ENCODE data around the gene RARG.
"Not testable (repeated sequence)": the region's sequence is repeated elsewhere in the genome, so short reads cannot be mapped to it uniquely, and the experiment has no call there.

Gene RARG

DNA sequence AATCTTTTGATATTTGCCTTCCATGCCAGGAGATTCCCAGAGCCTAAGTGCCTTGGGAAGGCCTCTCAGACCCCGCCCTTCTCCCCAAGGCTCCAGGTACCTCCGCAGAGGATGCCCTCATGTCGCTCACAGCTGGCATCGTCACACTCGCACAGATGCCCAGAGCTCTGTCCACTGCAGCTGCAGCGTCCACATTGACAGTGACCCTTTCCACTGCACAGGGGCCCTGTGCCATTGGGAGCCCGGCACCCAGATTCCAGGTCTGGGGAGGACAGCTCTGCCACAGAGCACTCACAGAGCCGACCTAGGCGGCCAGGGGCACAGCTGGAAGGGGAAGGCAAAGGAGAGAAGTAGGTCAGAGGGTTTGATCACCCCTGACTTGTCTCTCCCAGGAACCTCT is 39.0 kb downstream of the RARG start:
- DNase-seq (ENCODE audit: extremely low read depth in 1 of 2, low read depth in 1 of 2) = no peak

DNA sequence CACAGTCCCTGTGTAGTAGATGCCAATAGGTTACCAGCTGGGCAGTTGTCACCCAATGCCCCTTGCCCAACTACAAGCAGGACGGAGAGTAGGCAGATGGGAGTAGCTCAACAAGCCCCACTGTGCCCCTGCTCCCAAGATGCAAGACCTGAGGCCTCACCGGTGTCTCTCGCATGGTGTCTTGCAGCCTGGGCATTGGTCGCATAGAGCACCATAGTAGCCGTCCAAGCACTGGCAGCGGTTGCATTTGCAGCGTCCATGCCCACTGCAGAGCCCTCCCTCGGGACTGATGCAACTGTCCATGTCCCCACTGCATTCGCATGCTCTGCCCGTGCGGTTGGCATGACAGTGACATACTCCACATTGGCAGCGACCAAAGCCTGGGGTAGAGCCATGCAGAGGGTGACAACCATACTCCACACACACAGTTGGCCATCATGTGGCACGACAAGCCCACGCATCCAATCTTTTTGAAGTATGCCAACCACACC is 39.4 kb downstream of the RARG start:
- DNase-seq (ENCODE audit: extremely low read depth in 1 of 2, low read depth in 1 of 2) = no peak

DNA sequence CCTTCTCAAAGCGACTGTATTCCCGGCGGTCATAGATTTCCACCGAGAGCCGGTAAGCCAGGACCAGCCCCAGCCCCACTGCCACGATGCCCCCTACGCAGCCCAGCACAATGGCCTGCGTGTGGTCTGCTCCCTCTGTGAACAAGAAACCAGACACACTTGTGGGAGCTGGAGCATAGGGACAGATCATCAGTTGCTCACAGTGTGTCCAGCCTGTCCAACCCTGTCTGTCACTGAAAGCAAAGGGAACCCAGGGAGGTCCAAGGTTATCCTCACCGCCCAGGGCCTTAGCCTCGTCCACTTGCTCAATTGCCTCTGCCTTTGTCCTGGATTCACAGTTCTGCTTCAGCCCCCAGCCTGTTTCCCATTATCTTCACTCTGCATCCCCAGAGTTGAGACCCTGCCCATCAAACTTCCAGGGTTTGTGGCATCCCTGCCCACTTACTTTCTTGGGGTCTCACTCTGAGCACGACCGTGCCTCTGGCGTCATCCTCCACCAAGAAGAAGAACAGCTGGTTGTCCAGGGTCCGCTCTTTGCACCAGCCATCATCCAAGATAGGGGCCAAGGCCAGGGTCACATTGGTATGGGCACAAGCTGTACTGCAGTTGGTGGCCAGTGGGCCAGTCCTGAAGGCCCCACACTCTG is 40.0 kb downstream of the RARG start:
- DNase-seq (ENCODE audit: extremely low read depth in 1 of 2, low read depth in 1 of 2) = no peak

DNA sequence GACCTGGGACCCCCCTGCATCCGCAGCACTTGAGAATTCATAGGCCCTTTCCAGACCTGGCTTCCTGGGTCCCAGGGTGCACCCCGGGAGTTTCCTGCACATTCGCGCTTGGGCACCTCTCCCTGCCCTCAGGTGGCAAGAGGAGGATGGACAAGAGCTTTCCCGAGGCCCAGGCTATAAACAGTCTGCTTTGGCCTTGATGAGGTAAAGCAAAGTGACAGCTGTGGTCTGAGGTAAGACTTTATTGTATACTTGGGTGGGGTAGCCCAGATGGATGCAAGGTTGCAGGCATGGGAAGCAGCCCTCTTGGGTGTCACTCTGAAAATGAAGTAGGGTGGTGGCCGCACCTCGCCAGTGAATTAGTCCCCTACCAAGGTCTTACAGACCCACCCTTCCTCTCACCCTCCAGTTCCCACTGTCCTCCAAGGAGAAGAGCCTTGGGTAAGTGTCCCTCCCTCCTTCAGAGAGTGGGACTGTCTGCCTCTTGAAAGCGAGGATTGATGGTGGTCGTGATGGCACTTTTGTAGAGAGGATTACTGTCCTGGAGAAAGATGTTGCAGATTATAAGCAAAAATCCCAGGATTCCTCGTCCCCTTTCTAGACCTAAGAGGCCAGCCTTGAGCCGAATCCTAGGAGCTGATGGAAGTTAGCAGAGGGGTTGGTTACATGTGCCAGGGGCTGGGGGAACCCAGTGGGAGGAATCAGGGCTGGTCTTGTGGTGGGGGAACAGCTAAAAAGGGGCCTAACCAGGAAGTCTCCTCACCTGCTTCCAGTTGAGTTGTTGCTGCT is 40.7 kb downstream of the RARG start:
- no peak for DNase-seq (ENCODE audit: extremely low read depth in 1 of 2, low read depth in 1 of 2)

DNA sequence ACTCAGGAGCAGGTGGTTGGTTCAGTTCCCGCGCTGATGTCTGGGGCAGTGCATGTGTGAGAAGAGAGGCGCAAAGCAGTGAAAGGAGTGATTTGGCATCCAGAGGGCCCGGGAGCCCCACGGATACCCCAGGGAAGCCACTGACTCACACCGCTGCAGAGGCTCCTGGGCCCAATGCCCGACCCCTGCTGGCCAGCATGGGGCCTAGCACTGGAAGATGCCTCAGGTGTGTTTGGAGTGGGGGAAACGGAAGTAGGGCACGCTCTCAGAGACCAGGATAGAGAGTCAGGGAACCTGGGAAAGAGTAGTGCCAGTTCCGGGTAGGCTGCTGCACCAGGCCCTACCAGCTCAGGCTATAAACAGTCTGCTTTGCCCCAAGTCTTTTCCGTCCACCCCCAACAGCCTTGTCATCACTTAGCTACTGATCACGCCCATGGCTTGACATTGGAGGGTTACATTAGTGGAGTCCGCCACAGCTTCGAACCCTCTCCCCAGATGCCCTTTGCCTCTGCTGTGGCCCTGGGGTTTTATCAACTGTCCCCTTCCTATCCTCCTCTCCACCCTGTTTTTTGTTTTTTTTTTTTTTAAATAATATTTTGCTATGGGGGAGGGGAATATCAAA is 41.8 kb downstream of the RARG start:
- no peak for DNase-seq (ENCODE audit: extremely low read depth in 1 of 2, low read depth in 1 of 2)

DNA sequence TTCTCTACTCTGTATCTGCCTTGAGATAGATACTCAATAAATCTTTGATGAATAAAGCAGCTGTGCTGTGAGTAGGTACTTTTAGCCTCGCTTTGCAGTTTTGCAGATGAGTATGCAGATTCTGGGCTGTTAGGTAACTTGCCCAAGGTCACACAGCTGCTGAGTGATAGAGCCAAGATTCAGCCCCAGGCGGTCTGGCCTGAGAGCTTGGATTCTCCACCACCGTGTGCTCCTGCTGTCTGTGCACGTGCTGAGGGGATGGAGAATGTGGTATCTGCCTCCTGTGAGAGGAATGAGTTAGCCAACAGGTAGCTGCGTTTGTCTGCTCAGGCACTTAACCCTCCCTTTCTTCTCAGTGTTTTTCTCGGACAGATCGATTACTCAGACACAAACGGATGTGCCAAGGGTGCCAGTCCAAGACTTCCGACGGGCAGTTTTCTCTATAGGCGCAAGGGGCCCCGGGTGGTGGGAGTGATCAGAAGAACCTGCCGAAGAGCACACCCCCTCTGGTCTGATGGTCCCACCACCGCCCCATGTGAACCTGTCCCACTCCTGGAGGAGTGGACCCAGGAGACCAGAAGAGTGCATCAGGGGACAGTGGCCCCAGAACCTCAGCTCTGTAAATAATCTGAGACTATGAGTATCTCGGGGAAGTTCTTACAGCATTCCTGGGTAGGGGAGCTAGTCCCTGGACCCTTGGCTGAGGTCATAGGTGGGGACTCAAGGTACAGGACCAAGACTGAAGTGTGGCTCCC is 44.7 kb downstream of the RARG start:
- no peak for DNase-seq (ENCODE audit: extremely low read depth in 1 of 2, low read depth in 1 of 2)

DNA sequence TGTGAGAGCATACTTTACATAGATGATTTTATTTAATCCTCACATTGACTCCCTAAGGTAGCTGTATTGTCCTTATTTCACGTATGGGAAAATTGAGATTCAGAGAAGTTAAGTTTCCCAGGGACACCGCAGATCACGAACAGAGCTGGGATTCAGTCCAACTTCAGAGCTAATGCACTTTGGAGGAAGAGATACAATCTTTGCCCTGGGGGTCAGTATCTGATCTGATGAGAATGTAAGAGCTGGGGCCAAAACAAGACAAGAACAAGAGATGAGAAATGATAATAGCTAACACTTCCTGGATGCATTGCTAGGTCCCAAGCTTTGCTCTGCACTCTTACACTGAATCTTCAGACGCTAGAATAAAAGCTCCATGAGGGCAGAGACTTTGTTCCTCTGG is 45.3 kb downstream of the RARG start:
- DNase-seq (ENCODE audit: extremely low read depth in 1 of 2, low read depth in 1 of 2) = no peak

DNA sequence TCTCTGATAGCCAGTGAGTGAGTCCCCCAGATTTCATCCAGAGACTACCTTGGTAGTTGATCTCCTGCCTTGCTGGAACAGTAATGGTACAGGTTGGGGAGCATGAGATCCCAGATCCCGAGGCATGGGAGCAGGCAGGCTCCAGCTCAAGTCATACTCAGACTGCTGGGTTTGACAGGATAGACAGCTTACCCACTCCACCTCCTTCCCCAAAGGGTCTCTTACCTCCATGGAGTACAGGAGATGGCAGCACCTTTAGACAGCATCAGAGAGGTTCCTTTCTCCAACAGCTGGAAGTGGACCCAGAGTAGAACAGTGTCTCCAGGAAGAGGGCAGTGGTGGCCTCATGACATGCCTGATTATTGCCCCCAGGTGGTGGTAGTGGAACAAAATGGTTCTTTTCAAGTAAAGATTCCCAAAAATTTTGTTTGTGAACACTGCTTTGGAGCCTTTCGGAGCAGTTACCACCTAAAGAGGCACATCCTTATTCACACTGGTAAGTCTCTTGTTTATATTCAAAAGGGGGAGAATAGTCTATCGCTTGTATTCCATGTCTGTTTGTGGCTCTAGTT is 46.3 kb downstream of the RARG start:
- no peak for DNase-seq (ENCODE audit: extremely low read depth in 1 of 2, low read depth in 1 of 2)

DNA sequence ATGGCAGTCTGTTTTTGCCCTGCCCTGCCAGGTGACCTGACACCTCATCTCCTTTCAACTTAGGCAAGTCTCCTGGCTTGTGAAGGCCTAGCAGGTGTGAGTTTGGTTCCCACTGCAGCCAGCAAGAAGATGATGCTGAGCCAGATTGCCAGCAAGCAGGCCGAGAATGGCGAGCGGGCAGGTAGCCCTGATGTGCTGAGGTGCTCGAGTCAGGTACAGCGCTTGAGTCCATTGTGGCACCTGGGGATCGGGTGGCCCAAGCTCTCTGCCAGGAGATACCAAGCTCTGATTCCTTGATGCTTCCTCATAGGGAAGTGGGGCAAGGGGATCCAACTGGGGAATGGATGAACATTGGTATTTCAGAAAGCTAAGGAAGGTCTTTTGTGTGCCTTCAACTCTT is 47.2 kb downstream of the RARG start:
- DNase-seq (ENCODE audit: extremely low read depth in 1 of 2, low read depth in 1 of 2) = no peak

DNA sequence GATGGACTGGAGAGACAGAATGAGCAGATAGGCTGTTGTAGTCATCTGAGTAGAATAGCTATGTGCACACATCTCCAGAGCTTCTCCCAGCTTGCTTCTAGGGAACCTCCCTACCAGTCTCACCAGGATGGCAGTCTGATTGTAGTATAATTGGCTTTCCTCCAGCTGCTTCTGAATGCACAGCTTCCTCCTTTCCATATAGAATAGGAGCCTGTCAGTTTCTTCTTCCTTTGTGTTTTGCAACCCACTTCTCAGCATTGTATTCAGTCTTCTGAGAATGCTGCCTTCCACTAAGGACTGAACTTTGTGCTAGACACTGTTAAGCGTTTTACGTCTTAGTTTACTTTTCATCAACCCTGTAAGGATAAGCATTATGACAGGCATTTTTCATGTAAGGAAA is 49.1 kb downstream of the RARG start:
- DNase-seq (ENCODE audit: extremely low read depth in 1 of 2, low read depth in 1 of 2) = no peak

DNA sequence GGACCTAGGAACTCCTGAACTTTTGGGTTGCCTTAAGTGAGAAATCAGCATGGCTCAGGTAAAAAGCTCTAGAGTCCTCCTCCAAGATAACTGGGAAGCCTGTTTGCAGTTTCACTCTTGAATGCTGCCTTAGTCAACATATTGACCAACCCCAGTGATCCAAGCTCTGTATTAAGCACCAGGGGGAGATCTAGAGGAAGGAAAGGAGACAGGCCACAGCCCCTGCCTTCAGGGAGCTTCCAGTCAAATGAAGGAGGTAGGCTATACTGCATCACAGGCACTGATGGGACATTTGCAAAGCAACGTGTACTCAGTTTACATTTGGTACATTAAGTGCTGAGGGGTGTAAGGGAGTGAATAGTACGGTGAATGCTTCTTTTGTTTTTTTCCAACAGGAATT is 50.1 kb downstream of the RARG start:
- no peak for DNase-seq (ENCODE audit: extremely low read depth in 1 of 2, low read depth in 1 of 2)

DNA sequence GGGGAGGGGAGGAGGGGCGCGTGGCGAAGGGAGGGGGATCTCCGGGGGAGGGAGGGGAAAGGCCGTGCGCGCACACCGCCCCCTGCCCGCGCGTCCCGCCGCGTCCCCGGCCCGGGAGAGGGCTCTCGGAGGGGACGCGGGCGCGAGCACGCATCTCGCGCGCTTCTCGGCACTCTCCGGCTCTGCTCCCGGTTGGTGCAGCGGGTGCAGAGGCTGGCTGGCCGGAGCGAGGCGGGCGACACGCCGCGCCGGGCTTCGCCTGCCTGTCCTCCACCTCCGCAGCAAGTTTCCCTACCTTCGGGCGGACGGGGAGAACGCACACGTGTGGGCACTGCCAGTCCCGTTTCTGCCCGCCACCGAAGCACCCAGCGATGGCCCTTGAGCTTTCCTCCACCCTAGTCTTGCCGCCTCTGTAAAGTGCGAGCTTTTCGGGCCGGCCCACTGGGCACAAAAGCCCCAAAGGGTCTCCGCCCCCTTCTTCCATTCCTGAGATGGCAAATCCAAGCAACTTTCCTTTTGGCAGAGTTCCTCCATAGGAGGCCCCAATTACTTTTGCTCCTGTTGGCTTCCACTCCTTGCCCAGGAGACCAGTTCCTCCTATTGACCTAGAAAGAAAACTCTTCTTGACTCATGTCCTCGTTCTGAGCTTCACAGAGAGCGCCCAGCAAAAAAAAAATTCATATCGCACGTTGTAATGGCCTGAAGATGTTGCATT is 50.9 kb downstream of the RARG start:
- peak; percentile 44 to 65 for DNase-seq (ENCODE audit: extremely low read depth in 1 of 2, low read depth in 1 of 2)

DNA sequence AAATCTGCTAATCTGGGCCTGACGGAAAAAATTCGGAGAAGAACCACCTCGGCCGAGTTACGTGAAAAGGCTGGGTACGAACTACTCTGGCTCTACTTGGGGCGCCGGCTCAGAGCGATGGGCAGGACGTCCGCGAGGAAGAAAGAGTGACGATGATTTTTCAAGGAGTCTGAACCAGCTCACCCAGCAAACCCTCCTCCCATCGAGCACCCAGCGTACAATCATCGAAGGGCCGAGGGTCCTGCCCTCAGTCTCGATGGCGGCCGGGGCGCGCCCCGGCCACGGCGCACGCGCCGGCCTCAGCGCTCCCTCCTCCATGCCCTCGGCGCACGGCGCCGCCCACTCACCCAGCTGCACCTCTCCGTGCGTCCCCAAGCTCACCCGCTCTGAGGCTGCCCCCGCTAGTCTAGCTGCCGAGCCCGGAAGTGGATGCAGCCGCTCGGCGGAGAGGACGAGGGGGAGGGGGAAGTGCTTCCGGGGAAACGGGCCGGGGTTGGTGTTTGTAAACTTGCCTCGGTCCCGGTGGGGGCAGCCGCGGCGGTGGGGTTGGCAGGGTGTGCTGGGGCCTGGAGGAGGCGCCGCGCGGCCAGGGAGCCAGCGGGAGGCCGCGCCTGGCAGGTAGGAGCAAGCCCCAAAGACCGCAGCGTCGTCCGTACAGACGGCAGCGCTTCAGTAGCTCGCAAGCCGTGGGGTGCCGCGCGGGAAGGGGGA is 51.6 kb downstream of the RARG start, which contains the start of the genes CSAD and ZNF740:
Gene CSAD, minus strand, starts transcription at position 706 of the 711 bp plus-strand sequence. CDS start 7,455 bp downstream, outside the sequence.
Gene ZNF740, plus strand, starts transcription at position 503 of the 711 bp plus-strand sequence. CDS start 1,262 bp downstream, outside the sequence.
- DNase-seq (ENCODE audit: extremely low read depth in 1 of 2, low read depth in 1 of 2) = peak; percentile 95 to 99

DNA sequence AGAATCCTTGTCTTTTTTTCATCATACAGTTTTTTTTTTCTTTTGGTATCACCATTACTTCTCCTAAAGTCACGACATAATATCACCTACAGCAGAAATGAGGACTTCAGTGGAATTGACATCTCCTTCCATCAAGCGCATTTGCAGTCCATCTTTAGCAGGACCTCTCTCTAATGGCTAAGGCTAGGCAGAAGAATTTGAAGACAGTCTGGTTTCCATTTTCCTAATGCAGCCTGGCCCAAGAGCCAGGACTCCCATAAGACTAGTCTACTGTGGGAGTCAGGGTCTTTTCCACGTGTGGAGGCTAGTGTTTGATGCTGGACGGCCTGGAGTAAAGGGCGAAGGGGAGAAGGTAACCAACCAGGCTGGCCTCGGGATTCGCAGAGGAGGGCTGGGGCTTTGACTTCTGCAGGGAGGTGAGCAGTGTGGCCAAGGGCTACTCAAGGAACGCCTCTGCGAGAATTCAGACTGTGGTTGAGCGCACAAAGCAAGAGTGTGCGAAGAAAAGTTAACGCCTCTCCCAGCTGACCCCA is 52.3 kb downstream of the RARG start:
- DNase-seq (ENCODE audit: extremely low read depth in 1 of 2, low read depth in 1 of 2) = no peak

DNA sequence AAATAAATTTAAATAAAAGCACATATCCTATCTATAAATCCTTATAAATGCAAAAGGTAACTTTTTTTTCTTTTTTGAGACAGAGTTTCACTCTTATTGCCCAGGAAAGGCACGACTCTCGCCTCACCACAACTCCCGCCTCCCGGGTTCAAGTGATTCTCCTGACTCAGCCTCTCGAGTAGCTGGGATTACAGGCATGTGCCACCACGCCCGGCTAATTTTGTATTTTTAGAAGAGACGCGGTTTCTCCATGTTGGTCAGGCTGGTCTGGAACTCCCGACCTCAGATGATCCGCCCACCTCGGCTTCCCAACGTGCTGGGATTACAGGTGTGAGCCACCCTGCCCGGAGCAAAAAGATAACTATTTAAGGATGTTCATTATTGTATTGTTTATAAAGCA is 53.2 kb downstream of the RARG start:
- DNase-seq (ENCODE audit: extremely low read depth in 1 of 2, low read depth in 1 of 2) = not testable (repeated sequence)

DNA sequence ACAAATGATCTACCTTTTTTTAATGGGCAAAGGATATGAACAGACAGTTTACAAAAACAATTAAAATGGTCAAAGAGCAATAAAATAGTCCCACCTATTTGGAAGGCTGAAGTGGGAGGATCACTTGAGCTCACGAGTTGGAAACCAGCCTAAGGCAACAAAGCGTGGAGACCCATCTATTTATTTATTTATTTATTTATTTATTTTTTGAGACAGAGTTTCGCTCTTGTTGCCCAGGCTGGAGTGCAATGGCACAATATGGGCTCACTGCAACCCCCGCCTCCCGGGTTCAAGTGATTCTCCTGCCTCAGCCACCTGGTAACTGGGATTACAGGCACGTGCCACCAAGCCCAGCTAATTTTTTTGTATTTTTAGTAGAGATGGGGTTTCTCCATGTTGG is 54.6 kb downstream of the RARG start:
- DNase-seq (ENCODE audit: extremely low read depth in 1 of 2, low read depth in 1 of 2) = not testable (repeated sequence)

DNA sequence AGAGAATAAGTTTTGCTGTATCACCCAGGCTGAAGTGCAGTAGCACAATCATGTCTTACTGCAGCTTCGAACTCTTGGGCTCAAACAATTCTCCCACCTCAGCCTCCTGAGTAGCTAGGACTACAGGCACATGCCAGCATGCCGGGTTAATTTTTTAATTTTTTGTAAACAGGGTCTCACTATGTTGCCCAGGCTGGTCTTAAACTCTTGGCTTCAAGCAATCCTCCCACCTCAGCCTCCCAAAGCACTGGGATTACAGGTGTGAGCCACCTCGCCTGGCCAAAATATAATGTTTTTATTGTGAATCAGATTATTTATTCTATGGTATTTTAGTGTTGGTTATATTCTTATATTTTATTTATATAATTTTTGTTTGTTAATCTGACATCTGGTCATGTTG is 55.3 kb downstream of the RARG start:
- DNase-seq (ENCODE audit: extremely low read depth in 1 of 2, low read depth in 1 of 2) = no peak

DNA sequence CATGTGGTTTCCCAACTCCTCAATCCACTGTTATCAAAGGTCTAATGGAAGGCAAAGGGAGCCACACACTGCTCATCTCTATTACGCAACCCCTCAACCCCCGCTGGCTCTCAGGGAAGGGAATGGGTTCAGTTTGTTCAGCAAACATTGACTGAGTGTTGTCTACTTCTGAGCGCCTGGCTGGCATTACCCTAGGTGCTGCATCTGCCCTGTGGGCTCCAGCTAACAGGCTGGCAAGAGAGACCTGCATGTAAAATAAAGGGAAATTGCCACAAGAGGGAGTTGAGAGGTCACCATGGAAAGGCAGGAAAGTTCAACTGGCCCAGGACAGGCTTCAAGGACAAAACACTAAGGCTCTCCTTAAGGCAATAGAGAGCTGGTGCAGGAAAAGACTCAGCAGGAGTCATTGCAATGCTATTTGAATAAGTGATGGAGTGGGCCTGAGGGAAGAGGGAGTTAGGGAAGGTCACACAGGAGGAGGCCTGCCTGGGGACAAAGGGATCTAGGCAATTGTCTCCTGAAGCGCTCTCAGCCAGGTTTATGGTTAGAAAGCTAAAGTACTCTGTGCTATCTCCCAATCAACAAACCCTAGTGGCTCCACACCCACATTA is 57.0 kb downstream of the RARG start:
- DNase-seq (ENCODE audit: extremely low read depth in 1 of 2, low read depth in 1 of 2) = no peak

Measured in stimulated activated CD8-positive, alpha-beta memory T cell treated with anti-CD3 and anti-CD28 coated beads, Interleukin-7, amount 100 ng/mL, for 48 hours (primary cell).